Mammary epithelial cell (primary cell): ENCODE data around the gene POLE.

ENCODE experiments used
- EZH2 ChIP-seq: IDR thresholded peaks from 2 replicates; pipeline ENCODE4 v1.6.1; 2012; ENCODE audit warnings: low read length, inconsistent platforms, borderline replicate concordance
- TF ChIP-seq, protein P1 (sequence below), 2 donors: IDR thresholded peaks in 1 of 2; conservative IDR thresholded peaks in 1 of 2; 2 replicates each; pipeline ENCODE4 v1.5.1; 2011 to 2012; ENCODE audit warnings: inconsistent platforms in 2 of 2, low read length in 2 of 2, mild to moderate bottlenecking in 2 of 2, control low read depth in 1 of 2, low read depth in 1 of 2; ENCODE audit not compliant: insufficient read depth in 1 of 2; ENCODE audit errors: extremely low read depth in 1 of 2

DNA sequence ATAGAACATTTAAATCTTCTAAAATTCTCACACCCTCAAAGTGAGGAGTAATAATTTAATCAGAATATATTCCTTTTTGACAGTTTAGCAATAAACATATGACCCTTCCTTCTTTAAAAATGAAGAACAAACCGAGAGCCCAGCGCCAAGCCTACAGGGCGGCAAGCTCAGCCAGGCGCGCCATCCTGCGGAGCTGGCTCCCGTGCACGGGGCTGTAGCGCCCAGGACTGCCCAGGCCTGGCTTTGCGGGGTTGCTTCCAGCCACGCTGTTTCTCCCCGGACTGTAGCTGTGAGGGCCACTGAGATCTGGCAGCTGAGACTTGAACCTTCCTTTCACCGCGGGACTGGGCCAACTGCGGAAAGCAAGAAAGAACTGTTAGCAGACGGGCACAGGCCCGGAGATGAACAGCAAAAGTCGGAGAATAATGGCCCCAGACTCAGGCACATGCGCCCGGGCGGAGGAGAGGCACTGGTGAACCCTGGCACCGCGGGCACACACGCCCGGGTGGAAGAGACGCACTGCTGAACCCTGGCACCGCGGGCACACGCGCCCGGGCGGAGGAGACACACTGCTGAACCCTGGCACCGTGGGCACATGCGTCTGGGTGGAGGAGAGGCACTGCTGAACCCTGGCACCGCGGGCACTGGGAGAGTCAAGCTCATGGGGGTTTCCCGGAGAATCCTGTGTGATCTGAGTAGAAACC is 40.1 kb upstream of the POLE start:
- TF ChIP-seq, protein P1, sequence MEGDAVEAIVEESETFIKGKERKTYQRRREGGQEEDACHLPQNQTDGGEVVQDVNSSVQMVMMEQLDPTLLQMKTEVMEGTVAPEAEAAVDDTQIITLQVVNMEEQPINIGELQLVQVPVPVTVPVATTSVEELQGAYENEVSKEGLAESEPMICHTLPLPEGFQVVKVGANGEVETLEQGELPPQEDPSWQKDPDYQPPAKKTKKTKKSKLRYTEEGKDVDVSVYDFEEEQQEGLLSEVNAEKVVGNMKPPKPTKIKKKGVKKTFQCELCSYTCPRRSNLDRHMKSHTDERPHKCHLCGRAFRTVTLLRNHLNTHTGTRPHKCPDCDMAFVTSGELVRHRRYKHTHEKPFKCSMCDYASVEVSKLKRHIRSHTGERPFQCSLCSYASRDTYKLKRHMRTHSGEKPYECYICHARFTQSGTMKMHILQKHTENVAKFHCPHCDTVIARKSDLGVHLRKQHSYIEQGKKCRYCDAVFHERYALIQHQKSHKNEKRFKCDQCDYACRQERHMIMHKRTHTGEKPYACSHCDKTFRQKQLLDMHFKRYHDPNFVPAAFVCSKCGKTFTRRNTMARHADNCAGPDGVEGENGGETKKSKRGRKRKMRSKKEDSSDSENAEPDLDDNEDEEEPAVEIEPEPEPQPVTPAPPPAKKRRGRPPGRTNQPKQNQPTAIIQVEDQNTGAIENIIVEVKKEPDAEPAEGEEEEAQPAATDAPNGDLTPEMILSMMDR (conservative IDR thresholded peaks at IDR 0.05 in 1 of 2, IDR thresholded peaks at IDR 0.05 in 1 of 2; ENCODE audit: extremely low read depth in 1 of 2, insufficient read depth in 1 of 2, low read depth in 1 of 2, low read length in 2 of 2) = no peak
- TF ChIP-seq EZH2 = no peak
